ENCODE measurements around the gene SLC2A4RG.

GRCh38 chr20:63772781-63773518 lies 33.4 kb downstream of the SLC2A4RG start:
- TF ChIP-seq POLR2A (IDR thresholded peaks at IDR 0.05; ENCODE audit: low read length) = no peak
- TF ChIP-seq GATA1 (IDR thresholded peaks at IDR 0.05; ENCODE audit: low read depth, low read length) = no peak

Data from erythroblast (primary cell).